Choroid plexus epithelial cell (primary cell): Measurements from ENCODE around the gene EIF3K.

Source experiments
- DNase-seq: peaks from one replicate; pipeline ENCODE4 v3.0.0-alpha.2; 2010; ENCODE audit warnings: low read depth
- H3K4me3 ChIP-seq: 2 replicates; pipeline ENCODE4 v1.5.1; 2011; ENCODE audit warnings: low read depth, mild to moderate bottlenecking, control low read depth, low read length, moderate library complexity
- CTCF ChIP-seq: conservative IDR thresholded peaks from 2 replicates; pipeline ENCODE4 v1.5.1; 2011; ENCODE audit warnings: low read depth, mild to moderate bottlenecking, control low read depth, inconsistent platforms, low read length, moderate library complexity

Gene EIF3K

GRCh38 chr19:38664503-38665211 is 45.7 kb downstream of the EIF3K start:
- TF ChIP-seq CTCF: no peak
- DNase-seq: no peak
- H3K4me3 ChIP-seq: no peak overlapping the region

- TF ChIP-seq CTCF: no peak
- no peak for DNase-seq
- no peak overlapping the region for H3K4me3 ChIP-seq
These were observed 46.4 kb downstream of the EIF3K start for GRCh38 chr19:38665219-38665931.

GRCh38 chr19:38665950-38666662 is 47.1 kb downstream of the EIF3K start:
- no peak for TF ChIP-seq CTCF
- no peak overlapping the region for H3K4me3 ChIP-seq
- no peak for DNase-seq

GRCh38 chr19:38666663-38667511 is 47.9 kb downstream of the EIF3K start:
- H3K4me3 ChIP-seq: no peak overlapping the region
- DNase-seq: peak; percentile 66
- TF ChIP-seq CTCF: no peak

- H3K4me3 ChIP-seq: no peak overlapping the region
- peak; percentile 89 for DNase-seq
- TF ChIP-seq CTCF: no peak
These were observed 48.7 kb downstream of the EIF3K start for GRCh38 chr19:38667661-38668171.

- no peak for DNase-seq
- no peak overlapping the region for H3K4me3 ChIP-seq
- TF ChIP-seq CTCF: no peak
These were observed 50.6 kb downstream of the EIF3K start for GRCh38 chr19:38669552-38669951.
